Fibroblast of skin of right biceps (primary cell): ENCODE results near the gene NKG7.
"Not testable (repeated sequence)": the region's sequence is repeated elsewhere in the genome, so short reads cannot be mapped to it uniquely, and the experiment has no call there.

Source experiments
- DNase-seq: peaks from one replicate; pipeline ENCODE4 v3.0.0-alpha.2; 2013

Gene NKG7

DNA sequence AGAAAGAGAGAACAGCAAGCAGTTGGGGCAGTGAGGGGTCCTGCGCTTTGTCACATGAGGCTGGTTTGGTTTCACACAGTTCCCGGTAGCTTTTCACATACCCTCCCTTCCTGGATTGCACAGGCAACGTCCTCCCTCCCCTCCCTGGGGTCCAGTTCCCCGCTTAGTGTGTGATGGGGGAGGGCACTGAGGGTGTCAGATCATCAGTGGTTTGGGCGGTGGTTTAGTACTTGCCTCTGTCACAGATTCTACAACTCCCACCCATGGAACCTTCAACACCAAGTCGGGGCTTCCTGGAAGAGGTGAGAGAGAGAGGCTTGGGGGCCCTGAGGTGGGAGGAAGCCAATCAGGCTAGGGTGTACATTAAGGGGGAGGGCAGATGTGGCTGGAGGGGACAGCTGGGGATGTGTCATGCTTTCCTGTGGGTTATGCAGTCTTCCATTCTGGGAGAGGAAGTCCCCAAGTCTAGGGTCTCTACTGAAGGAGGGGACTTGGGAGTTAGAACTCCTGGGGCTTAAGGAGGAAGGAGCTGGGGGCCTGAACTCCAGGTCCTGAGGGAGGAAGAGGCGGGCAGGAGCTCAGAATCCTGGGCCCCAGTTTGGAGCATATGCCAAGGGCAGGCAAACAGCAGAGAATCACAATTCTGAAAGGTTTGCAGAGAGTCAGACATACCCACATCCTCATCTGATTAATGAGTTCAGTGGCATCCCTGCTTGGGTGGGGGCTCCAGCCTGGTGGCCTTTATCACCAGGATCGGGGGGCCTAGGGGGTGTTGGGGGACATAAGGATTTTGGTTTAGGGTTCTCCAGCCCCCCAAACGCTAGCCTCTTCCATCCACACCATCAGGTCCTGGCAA is at the start of gene NKG7:
TSS of gene NKG7 (minus strand) at position 6 of the 856 bp plus-strand sequence. CDS start 119 bp downstream, outside the sequence.
- DNase-seq: no peak

- peak; percentile 66 for DNase-seq
Measured at GRCh38 chr19:51422053-51422448, 49.6 kb upstream of the NKG7 start.

DNA sequence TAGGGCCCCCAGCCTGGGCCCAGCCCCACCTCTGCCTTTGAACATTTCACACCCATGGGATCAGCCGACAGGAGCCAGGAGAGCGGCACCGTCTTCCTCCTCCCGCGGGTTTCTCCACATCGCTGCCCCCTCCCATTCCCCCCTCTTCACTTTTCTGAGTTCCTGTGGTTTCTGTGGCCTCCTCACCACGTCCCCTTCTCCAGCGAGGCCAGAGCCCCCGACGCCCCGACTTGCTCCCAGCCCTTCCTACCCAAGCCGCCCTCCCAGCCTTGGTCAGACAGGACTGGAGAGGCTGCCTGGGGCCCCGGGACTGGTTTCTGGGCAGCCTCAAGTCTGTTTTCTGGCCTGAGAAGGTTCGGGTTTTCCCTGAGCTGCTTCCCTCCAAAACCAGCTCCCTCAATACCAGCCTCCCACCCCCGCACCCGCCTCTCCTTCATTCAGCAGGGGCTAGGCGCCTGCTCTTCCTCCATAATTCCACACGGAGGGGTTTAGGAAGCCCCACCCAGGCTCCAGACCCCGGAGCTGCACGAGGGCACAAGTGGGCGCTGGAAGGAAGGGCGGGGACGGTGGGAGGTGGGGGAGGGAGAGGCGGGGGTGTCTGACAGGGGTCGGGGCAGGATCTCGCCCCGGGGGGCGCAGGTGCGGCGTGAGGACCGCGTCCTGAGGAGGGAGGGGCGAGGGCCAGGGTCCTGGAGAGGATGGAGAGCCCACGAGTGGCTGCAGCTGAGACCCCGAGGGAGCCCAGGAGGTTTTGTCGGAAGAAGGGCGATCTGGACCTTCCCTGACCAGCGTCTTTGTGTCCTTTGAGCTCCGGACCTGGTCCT is 49.0 kb upstream of the NKG7 start:
- no peak for DNase-seq

DNA sequence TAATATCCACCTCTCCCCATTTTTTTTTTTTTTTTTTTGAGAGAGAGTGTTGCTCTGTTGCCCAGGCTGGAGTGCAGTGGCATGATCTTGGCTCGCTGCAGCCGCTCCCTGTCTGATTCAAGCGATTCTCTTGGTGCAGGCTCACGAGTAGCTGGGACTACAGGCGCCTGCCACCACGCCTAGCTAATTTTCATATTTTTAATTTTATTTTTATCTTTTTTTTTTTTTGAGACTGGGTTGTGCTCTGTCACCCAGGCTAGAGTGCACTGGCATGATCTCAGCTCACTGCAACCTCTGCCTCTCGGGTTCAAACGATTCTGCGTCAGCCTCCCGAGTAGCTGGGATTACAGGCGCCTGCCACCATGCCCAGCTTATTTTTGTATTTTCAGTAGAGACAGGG is 48.1 kb upstream of the NKG7 start:
- DNase-seq: not testable (repeated sequence)

DNA sequence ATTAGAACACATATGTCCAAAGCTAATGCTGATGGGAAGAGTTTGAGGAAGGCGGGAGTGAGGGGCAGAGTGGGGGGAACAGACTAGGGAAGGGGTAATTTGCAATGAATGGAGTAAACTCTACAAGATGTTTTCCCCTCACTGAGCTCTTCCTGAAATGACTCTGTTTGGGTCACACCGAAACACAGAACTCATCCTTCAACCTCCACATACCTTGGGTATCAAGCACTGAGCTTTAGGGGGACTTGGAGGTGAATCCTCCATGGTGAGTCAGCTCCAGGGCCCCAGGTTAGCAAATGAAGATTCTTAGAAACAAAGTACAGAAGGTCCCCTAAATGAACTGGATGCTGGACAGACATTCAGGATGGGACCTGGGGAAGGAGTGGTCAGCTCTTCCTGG is 46.3 kb upstream of the NKG7 start:
- DNase-seq: no peak

GRCh38 chr19:51417810-51418157 is 45.3 kb upstream of the NKG7 start:
- DNase-seq: no peak

GRCh38 chr19:51417107-51417809 is 44.8 kb upstream of the NKG7 start, which contains the start of gene SIGLEC10:
SIGLEC10 (minus strand) TSS chr19:51417642; CDS start chr19:51417581, 61 bp downstream.
- no peak for DNase-seq

GRCh38 chr19:51416422-51416821 is 44.0 kb upstream of the NKG7 start:
- DNase-seq: not testable (repeated sequence)

- DNase-seq: no peak
Measured at GRCh38 chr19:51415187-51415586, 42.7 kb upstream of the NKG7 start.

- DNase-seq: no peak
Measured at GRCh38 chr19:51410950-51411748, 38.7 kb upstream of the NKG7 start.

GRCh38 chr19:51407511-51408131 is 35.2 kb upstream of the NKG7 start:
- peak; percentile 13 for DNase-seq

GRCh38 chr19:51402117-51402516 is 29.7 kb upstream of the NKG7 start:
- DNase-seq: no peak

DNA sequence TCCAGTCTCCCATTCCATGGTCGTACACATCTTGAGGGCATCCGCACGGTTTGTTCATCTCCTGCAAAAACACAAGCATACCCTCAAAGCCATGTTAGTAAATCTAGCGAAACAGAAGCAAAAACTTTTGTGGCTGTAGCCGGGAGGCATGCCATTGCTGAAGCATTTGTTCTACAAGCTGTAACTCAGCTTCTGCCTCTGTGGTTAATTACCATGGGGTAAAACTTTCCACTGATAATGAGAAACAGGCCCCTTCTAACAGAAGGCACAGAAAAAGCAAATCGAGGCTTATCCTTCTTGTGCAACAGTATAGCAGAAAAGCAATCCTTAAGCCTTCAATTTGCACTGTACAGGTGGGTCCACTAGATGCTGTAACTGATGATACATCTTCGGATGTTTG is 27.5 kb upstream of the NKG7 start:
- DNase-seq: not testable (repeated sequence)

GRCh38 chr19:51399231-51399630 is 26.8 kb upstream of the NKG7 start:
- no peak for DNase-seq

DNA sequence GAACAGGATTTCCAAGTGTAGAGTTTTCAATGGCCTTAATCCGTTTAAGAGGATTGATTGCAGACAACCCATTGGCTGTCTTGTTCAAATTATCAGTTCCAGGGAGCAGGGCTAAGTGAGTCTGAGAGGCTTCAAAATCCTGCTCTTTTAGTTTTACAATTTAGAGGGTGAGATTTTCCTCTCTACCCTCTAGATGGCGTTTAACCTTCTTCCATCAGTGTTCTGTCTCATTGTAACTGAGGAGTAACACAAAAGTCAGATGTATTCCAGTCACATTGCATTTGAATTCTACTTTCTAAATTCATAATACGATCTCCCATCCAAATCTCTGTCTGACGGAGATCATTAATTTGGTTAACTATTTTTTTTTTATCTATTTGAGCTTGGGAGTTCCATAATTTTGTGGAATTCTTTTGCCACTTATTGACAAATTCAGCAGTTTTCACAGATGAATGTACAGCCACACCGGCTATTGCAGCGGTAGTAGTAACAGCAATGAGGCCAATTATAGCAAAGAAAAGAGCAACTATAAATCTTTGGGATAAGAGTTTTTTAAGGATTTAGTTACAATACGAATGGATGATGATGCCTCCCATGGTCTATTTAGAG is 25.7 kb upstream of the NKG7 start:
- peak; percentile 13 for DNase-seq

DNA sequence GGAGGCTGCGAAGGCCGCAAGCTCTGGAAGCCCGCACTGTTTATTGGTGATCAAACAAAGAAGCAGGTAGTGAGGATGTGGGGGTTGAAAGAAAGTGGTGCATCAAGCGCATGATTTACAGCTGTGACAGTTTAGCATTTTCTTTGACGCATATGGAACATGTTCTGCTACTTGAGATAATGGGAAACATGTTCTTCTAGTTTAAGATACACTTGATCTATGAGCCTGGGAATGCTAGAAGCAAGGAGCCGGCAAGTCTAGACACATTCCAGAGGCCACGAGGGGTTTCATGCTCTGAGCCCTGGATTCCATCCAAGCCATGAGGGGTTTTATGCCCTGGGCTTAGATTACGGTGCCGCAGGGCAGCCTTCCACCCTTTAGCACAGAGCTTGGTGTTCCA is 25.0 kb upstream of the NKG7 start:
- DNase-seq: peak; percentile 45

- DNase-seq: no peak
Measured at GRCh38 chr19:51396175-51396574, 23.7 kb upstream of the NKG7 start.

GRCh38 chr19:51394050-51394836 is 21.8 kb upstream of the NKG7 start:
- DNase-seq: peak; percentile 99

DNA sequence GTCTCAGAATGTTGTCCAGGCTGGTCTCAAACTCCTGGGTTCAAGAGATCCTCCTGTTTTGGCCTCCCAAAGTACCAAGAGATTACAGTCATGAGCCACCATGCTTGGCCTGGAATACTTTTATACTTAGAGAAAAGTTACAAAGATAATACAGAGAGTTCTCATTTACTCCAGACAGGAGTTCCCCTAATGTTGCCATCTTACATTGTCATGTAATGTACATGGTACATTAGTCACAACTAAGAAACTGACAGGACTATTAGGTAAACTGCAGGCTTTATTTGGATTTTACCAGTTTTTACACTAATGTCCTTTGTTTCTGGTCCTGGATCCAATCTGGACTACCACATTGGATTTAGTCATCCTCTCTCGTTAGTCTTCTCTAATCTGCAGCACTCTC is 20.2 kb upstream of the NKG7 start:
- DNase-seq: no peak

DNA sequence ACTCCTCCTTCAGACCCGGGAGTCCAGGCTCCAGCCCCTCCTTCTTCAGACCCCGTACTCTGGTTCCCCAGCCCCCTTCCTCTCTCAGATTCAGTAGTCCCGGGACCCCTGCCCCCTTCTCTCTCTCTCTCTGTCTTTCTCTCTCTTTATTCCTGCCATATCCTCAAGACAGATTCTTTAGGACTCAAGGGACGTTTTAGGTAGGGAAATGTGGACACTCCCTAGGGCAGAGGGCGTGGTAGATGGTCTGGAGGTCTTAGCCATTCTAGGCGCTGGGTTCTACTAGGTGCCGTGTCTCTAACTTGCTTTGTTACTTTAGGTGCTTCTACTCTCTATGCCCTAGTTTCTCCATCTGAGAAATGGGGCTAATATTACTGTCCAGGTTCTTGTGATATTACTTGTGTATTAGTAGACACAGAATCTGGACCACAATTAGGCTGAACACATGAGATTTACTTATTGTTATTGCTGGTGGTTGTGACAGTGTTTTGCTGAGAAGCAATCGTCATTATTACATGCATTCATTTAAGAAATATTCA is 18.7 kb upstream of the NKG7 start:
- no peak for DNase-seq
